SK-N-SH (cell line): ENCODE results near the gene R3HDM4. TPM values are rescaled to one million over a fixed set of nuclear protein-coding genes. Genes with fewer than 3 reads are reported as not detected.

Source experiments
- CTCF ChIA-PET: fragments of 300-600, 350-600 bp; formaldehyde crosslinking; extraction: SDS; loops from one replicate; lab custom pipeline; 2021; lab: Yijun Ruan, JAX
- POLR2A ChIA-PET: fragments of 350-600 bp; sonication (Branson Sonifier 250); formaldehyde crosslinking; extraction: SDS; loops from one replicate; lab custom pipeline; 2020; ENCODE audit warnings: antibody characterized with exemption, inconsistent platforms; lab: Yijun Ruan, JAX
- DNase-seq: peaks from one replicate; pipeline ENCODE4 v3.0.0; 2012
- H2AFZ ChIP-seq: fragments of 200-600 bp; sonication (generic); 2 replicates; pipeline ENCODE4 v1.8.1; 2016; ENCODE audit warnings: antibody characterized with exemption, mild to moderate bottlenecking, low read depth
- H3F3A ChIP-seq: fragments of 200-600 bp; sonication (generic); replicated peaks from 2 replicates; pipeline ENCODE3; 2016; ENCODE audit warnings: antibody characterized with exemption, mild to moderate bottlenecking; ENCODE audit not compliant: insufficient read depth
- H3K27ac ChIP-seq, 2 experiments: fragments of 200-500 bp in 1 of 2; fragments of 200-600 bp in 1 of 2; sonication (Bioruptor generic) in 1 of 2; sonication (generic), shearing (Covaris generic) in 1 of 2; 2 replicates each; pipeline versions ENCODE4 v1.5.1 to v1.6.1; 2014 to 2016; ENCODE audit warnings: low read depth in 2 of 2, inconsistent platforms in 1 of 2, low read length in 1 of 2, mild to moderate bottlenecking in 1 of 2, mixed read lengths in 1 of 2
- H3K27me3 ChIP-seq: fragments of 200-600 bp; sonication (generic), shearing (Covaris generic); 2 replicates; pipeline ENCODE4 v1.6.1; 2016; ENCODE audit warnings: mixed run types; ENCODE audit not compliant: insufficient read depth
- H3K36me3 ChIP-seq, 2 experiments: fragments of 200-500 bp in 1 of 2; fragments of 200-600 bp in 1 of 2; sonication (Bioruptor generic) in 1 of 2; sonication (generic) in 1 of 2; replicated peaks in 1 of 2; 2 replicates each; pipeline versions ENCODE3 to v1.5.1; 2014 to 2016; ENCODE audit warnings: low read length in 1 of 2, mild to moderate bottlenecking in 1 of 2; ENCODE audit not compliant: insufficient read depth in 2 of 2, control insufficient read depth in 1 of 2
- H3K4me1 ChIP-seq, 2 experiments: fragments of 200-500 bp in 1 of 2; fragments of 200-600 bp in 1 of 2; sonication (Bioruptor generic) in 1 of 2; sonication (generic), shearing (Covaris generic) in 1 of 2; 2 replicates each; pipeline versions ENCODE4 v1.5.1 to v1.6.1; 2014 to 2016; ENCODE audit warnings: low read depth in 1 of 2, low read length in 1 of 2, mixed run types in 1 of 2; ENCODE audit not compliant: insufficient read depth in 2 of 2, control insufficient read depth in 1 of 2
- H3K4me2 ChIP-seq: fragments of 200-600 bp; sonication (generic), shearing (Covaris generic); 2 replicates; pipeline ENCODE4 v1.6.1; 2017; ENCODE audit warnings: mixed run types
- H3K4me3 ChIP-seq, 2 experiments: fragments of 200-500 bp in 1 of 2; fragments of 200-600 bp in 1 of 2; sonication (Bioruptor generic) in 1 of 2; sonication (generic), shearing (Covaris generic) in 1 of 2; 2 replicates each; pipeline versions ENCODE4 v1.5.1 to v1.8.1; 2014 to 2016; ENCODE audit warnings: low read depth in 2 of 2, inconsistent platforms in 1 of 2, low read length in 1 of 2, mild to moderate bottlenecking in 1 of 2, mixed read lengths in 1 of 2, moderate library complexity in 1 of 2
- H3K79me2 ChIP-seq: fragments of 200-600 bp; sonication (generic); 2 replicates; pipeline ENCODE4 v1.8.1; 2017; ENCODE audit warnings: mild to moderate bottlenecking; ENCODE audit not compliant: insufficient read depth
- H3K9ac ChIP-seq: fragments of 200-600 bp; sonication (generic); 2 replicates; pipeline ENCODE4 v1.6.1; 2017; ENCODE audit warnings: mixed run types
- H3K9me2 ChIP-seq: fragments of 200-600 bp; sonication (generic); 2 replicates; pipeline ENCODE4 v1.6.1; 2017; ENCODE audit warnings: mixed run types
- H3K9me3 ChIP-seq: fragments of 200-600 bp; sonication (generic); 2 replicates; pipeline ENCODE4 v1.6.1; 2017; ENCODE audit warnings: mixed run types, mild to moderate bottlenecking, moderate library complexity
- H4K20me1 ChIP-seq: fragments of 200-600 bp; sonication (generic); 2 replicates; pipeline ENCODE4 v1.6.1; 2017; ENCODE audit warnings: mild to moderate bottlenecking, mixed run types; ENCODE audit not compliant: insufficient read depth
- ELF1 ChIP-seq: IDR thresholded peaks from 2 replicates; pipeline ENCODE4 v1.4.0; 2012
- EP300 ChIP-seq, 2 experiments: IDR thresholded peaks; 2 replicates each; pipeline versions ENCODE4 v1.4.0 to v1.6.1; 2012; ENCODE audit warnings: borderline replicate concordance in 1 of 2, low read depth in 1 of 2, low read length in 1 of 2
- FOXJ3 ChIP-seq: sonication (generic); formaldehyde crosslinking; IDR thresholded peaks from 2 replicates; pipeline ENCODE4 v1.5.1; 2020; ENCODE audit warnings: mild to moderate bottlenecking, missing genetic modification reagents
- GATA2 ChIP-seq: sonication (generic); formaldehyde crosslinking; IDR thresholded peaks from 2 replicates; pipeline ENCODE4 v1.5.0; 2020; ENCODE audit warnings: mild to moderate bottlenecking, missing genetic modification reagents
- JUND ChIP-seq: IDR thresholded peaks from 2 replicates; pipeline ENCODE4 v1.4.0; 2012
- MXI1 ChIP-seq: IDR thresholded peaks from 2 replicates; pipeline ENCODE4 v1.6.1; 2012; ENCODE audit warnings: mild to moderate bottlenecking, low read depth, low read length, improper control_type of control experiment
- NFIC ChIP-seq: IDR thresholded peaks from 2 replicates; pipeline ENCODE4 v1.4.0; 2012; ENCODE audit warnings: borderline replicate concordance
- POLR2AphosphoS5 ChIP-seq: IDR thresholded peaks from 2 replicates; pipeline ENCODE4 v1.6.1; 2012; ENCODE audit warnings: low read depth, low read length
- RCOR1 ChIP-seq: fragments of 150-350 bp; IDR thresholded peaks from 2 replicates; pipeline ENCODE4 v1.6.1; 2017; ENCODE audit warnings: antibody characterized with exemption, low read length
- RFX5 ChIP-seq: IDR thresholded peaks from 2 replicates; pipeline ENCODE4 v1.6.1; 2012; ENCODE audit warnings: mild to moderate bottlenecking, improper control_type of control experiment, low read length
- RXRA ChIP-seq: IDR thresholded peaks from 2 replicates; pipeline ENCODE4 v1.4.0; 2012; ENCODE audit warnings: low read depth, mild to moderate bottlenecking, borderline replicate concordance
- SMC3 ChIP-seq: IDR thresholded peaks from 2 replicates; pipeline ENCODE4 v1.6.1; 2012; ENCODE audit warnings: low read depth, low read length, improper control_type of control experiment
- TCF12 ChIP-seq: IDR thresholded peaks from 2 replicates; pipeline ENCODE4 v1.4.0; 2012
- TEAD4 ChIP-seq: IDR thresholded peaks from 2 replicates; pipeline ENCODE4 v1.4.0; 2012; ENCODE audit warnings: mild to moderate bottlenecking, borderline replicate concordance; ENCODE audit not compliant: insufficient read depth
- YY1 ChIP-seq: IDR thresholded peaks from 2 replicates; pipeline ENCODE4 v1.4.0; 2012; ENCODE audit warnings: low read depth, mild to moderate bottlenecking
- WGBS: methylation state at CpG from one replicate; pipeline ENCODE4 v1.1.6; 2017; ENCODE audit warnings: low lambda C conversion rate; 5-methylcytosine and 5-hydroxymethylcytosine counted together
- polyA plus RNA-seq, 3 experiments: library from polyadenylated mRNA; depleted of rRNA; stranded (reverse); fragments of >200 nt; gene quantifications; 2 replicates each; pipeline ENCODE4 v1.2.3, GENCODE V29; 2012
- TF ChIP-seq, protein P1 (sequence below): fragments of 150-350 bp; IDR thresholded peaks from 2 replicates; pipeline ENCODE4 v1.6.1; 2017; ENCODE audit warnings: antibody characterized with exemption, low read length, low read depth, borderline replicate concordance
- TF ChIP-seq, protein P2 (sequence below): IDR thresholded peaks from 2 replicates; pipeline ENCODE4 v1.4.0; 2012; ENCODE audit warnings: low read depth, borderline replicate concordance
- TF ChIP-seq, protein P3 (sequence below): IDR thresholded peaks from 2 replicates; pipeline ENCODE4; 2012
- TF ChIP-seq, protein P4 (sequence below): fragments of 150-350 bp; IDR thresholded peaks from 2 replicates; pipeline ENCODE4 v1.6.1; 2016; ENCODE audit warnings: mild to moderate bottlenecking, low read depth, low read length

The R3HDM4 gene
- polyA plus RNA-seq, 1 of the 3 experiments (the other 2 are of a cell fraction): 39.2 TPM

DNA sequence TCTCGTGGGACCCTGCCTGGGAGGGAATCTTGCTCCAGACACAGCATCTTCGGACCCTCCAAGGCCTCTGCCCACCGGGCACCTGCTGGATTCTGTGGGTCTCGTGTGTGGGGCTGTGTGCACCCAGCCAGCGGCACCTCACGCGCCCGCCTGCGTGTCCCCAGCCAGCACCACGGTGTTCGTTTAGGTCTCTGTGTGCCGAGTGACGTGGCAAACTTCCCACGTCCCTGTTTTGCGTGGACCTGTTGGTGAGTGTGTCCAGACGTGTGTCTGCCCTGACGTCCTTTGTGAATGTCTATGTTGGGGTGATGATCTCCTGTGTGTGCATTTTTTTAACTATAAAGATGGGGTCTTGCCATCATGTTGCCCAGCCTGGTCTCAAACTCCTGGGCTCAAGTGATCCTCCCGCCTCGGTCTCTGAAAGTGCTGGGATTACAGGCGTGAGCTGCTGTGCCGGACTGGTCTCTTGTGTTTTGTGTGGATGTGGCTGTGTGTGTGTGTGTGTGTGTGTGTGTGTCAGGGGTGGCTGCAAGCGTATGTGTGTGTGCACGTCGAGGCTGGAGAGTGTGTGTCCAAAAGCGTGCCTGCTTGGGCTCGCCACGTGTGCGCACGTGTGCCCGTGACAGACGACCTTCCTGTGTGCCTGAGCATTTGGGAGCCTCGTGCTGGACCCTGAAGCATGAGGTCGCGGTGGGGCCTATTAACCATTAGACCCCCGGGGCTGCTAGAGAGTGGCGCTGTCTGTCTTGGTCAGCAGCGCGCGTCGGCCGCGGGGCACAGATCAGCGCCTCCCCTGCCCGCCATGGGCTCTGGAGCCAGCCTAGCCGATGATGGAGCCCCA is 28.5 kb upstream of the R3HDM4 start:
- Histone ChIP-seq H3K27me3 (no peaks in the 10 kb centered on the region), H3K79me2 (peaks cover 39% of the 10 kb centered on the region; the same call in 1 of the 2 replicates), H3F3A (peaks cover 13% of the 10 kb centered on the region), H3K4me3 (peak overlapping the region; percentile 27 to 49; a peak in 3 of 4 replicates), H3K9ac (peak overlapping the region; percentile 34), H3K27ac (peak overlapping the region; percentile 69 to 95; a peak in 3 of 4 replicates), H3K9me2 (no peaks in the 10 kb centered on the region), H3K36me3 (no peaks in the 10 kb centered on the region), H3K4me1 (peaks cover 6 to 59% of the 10 kb centered on the region in 2 experiments; a peak in 3 of 4 replicates), H4K20me1 (peaks cover 46% of the 10 kb centered on the region), H3K9me3 (no peaks in the 10 kb centered on the region), H3K4me2 (peak overlapping the region; percentile 88), H2AFZ (no peak overlapping the region)
- TF ChIP-seq JUND: no peak
- TF ChIP-seq, protein P1, sequence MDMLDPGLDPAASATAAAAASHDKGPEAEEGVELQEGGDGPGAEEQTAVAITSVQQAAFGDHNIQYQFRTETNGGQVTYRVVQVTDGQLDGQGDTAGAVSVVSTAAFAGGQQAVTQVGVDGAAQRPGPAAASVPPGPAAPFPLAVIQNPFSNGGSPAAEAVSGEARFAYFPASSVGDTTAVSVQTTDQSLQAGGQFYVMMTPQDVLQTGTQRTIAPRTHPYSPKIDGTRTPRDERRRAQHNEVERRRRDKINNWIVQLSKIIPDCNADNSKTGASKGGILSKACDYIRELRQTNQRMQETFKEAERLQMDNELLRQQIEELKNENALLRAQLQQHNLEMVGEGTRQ: no peak
- TF ChIP-seq GATA2 (CRISPR knock-in tag): no peak
- no peak for TF ChIP-seq RFX5
- TF ChIP-seq SMC3: no peak
- no peak for TF ChIP-seq YY1
- no peak for TF ChIP-seq RXRA
- no peak for TF ChIP-seq NFIC
- no peak for TF ChIP-seq RCOR1
- TF ChIP-seq ELF1: no peak
- TF ChIP-seq, protein P2, sequence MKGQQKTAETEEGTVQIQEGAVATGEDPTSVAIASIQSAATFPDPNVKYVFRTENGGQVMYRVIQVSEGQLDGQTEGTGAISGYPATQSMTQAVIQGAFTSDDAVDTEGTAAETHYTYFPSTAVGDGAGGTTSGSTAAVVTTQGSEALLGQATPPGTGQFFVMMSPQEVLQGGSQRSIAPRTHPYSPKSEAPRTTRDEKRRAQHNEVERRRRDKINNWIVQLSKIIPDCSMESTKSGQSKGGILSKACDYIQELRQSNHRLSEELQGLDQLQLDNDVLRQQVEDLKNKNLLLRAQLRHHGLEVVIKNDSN: no peak
- TF ChIP-seq FOXJ3 (CRISPR knock-in tag): no peak
- DNase-seq: no peak
- 71% methylated on average over 11 of the region's 45 CpGs for WGBS
- CTCF ChIA-PET: interaction anchor here (0.6 kb wide), 1 partner anchor 10 kb away, joined by 3 read pairs; no protein-coding TSS in a partner anchor
- POLR2A ChIA-PET: no interaction called here

DNA sequence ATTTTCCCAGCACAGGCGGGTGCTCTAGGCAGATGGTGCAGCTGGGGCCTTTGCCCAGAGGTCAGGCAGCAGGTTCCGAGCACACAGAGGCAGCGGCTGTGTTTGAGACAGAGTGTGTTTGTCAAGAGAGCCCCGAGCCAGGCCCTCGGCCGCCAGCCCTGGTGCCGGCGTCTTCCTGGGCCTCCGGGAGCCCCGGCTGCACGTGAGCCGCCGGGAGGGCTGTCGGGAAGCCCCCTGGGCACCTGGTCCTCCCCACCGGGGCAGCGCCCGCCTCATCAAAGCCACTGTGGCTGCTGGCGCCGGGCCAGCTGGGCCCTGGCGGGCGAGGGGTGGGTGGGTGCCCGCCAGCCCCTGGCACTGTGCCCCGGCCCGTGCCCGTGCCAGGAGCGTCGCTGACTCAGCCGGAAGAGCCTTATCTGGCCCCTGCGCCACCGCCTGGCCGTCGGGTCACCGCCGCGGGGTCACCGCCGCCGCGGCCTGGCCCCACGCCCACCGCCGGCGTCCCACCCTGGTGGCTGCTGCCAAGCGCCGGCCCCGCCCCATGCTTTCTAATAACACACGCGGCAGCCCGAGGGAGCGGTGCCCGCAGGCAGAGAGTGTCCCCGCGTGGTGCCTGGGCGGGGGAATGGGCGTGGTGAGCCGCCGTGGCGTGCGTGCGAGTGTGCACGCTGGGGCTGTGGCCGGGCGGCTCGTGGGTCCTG is 27.7 kb upstream of the R3HDM4 start:
- no peaks in the 10 kb centered on the region for H3K9me3 ChIP-seq
- WGBS: 0% methylated on average over 6 of the region's 64 CpGs
- peaks cover 13% of the 10 kb centered on the region for H3F3A ChIP-seq
- H3K9me2 ChIP-seq: no peaks in the 10 kb centered on the region
- peak overlapping the region; percentile 34 for H3K9ac ChIP-seq
- CTCF ChIA-PET: interaction anchor here (1.1 to 1.2 kb wide), 4 partner anchors 18 to 430 kb away, joined by 3 to 4 read pairs (median 3); partner anchors contain the start of gene WDR18
- H2AFZ ChIP-seq: no peak overlapping the region
- peaks cover 44% of the 10 kb centered on the region for H4K20me1 ChIP-seq
- DNase-seq: peak; percentile 93
- POLR2A ChIA-PET: interaction anchor here (1.4 kb wide), 1 partner anchor 43 kb away, joined by 5 read pairs; the partner anchor contains the start of gene WDR18
- peaks cover 39% of the 10 kb centered on the region; the same call in 1 of the 2 replicates for H3K79me2 ChIP-seq
- peak overlapping the region; percentile 27 to 49; a peak in 3 of 4 replicates for H3K4me3 ChIP-seq
- H3K36me3 ChIP-seq: no peaks in the 10 kb centered on the region
- H3K4me2 ChIP-seq: peak overlapping the region; percentile 88
- H3K27me3 ChIP-seq: no peaks in the 10 kb centered on the region
- peaks cover 6 to 57% of the 10 kb centered on the region in 2 experiments; a peak in 3 of 4 replicates for H3K4me1 ChIP-seq
- peak overlapping the region; percentile 69 to 95 for H3K27ac ChIP-seq
- TF ChIP-seq EP300 (IDR thresholded peaks at IDR 0.05; ENCODE audit: borderline replicate concordance in 1 of 2, low read depth in 1 of 2, low read length in 1 of 2): peak; percentile 65 to 77; a peak in 3 of 4 replicates
- peak; percentile 53 for TF ChIP-seq TCF12
- peak; percentile 26; the same call in 1 of the 2 replicates for TF ChIP-seq POLR2AphosphoS5
- TF ChIP-seq, protein P3, sequence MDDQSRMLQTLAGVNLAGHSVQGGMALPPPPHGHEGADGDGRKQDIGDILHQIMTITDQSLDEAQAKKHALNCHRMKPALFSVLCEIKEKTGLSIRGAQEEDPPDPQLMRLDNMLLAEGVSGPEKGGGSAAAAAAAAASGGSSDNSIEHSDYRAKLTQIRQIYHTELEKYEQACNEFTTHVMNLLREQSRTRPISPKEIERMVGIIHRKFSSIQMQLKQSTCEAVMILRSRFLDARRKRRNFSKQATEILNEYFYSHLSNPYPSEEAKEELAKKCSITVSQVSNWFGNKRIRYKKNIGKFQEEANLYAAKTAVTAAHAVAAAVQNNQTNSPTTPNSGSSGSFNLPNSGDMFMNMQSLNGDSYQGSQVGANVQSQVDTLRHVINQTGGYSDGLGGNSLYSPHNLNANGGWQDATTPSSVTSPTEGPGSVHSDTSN: peak; percentile 14; the same call in 1 of the 2 replicates
- TF ChIP-seq RXRA: peak; percentile 76; the same call in 1 of the 2 replicates
- TF ChIP-seq, protein P4, sequence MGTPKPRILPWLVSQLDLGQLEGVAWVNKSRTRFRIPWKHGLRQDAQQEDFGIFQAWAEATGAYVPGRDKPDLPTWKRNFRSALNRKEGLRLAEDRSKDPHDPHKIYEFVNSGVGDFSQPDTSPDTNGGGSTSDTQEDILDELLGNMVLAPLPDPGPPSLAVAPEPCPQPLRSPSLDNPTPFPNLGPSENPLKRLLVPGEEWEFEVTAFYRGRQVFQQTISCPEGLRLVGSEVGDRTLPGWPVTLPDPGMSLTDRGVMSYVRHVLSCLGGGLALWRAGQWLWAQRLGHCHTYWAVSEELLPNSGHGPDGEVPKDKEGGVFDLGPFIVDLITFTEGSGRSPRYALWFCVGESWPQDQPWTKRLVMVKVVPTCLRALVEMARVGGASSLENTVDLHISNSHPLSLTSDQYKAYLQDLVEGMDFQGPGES: no peak
- TF ChIP-seq MXI1: peak; percentile 59; the same call in 1 of the 2 replicates
- TF ChIP-seq TEAD4: no peak
- no peak for TF ChIP-seq RFX5
- peak; percentile 98 for TF ChIP-seq NFIC
